VCaP (cell line): ENCODE measurements around the gene PANX1.

Source experiments
- H3K27ac ChIP-seq: fragments of 450-650 bp; 2 replicates; pipeline ENCODE4 v1.5.1; 2017
- CTCF ChIP-seq: fragments of 450-650 bp; conservative IDR thresholded peaks from 2 replicates; pipeline ENCODE4 v1.5.1; 2017; ENCODE audit warnings: mild to moderate bottlenecking, moderate library complexity

The PANX1 gene

GRCh38 chr11:94134651-94135512 is 6.2 kb downstream of the PANX1 start:
- no peak for TF ChIP-seq CTCF
- no peak overlapping the region for H3K27ac ChIP-seq

GRCh38 chr11:94139416-94139815 is 10.8 kb downstream of the PANX1 start:
- H3K27ac ChIP-seq: no peak overlapping the region
- TF ChIP-seq CTCF: no peak

GRCh38 chr11:94140154-94140655 is 11.6 kb downstream of the PANX1 start:
- no peak overlapping the region for H3K27ac ChIP-seq
- no peak for TF ChIP-seq CTCF

- no peak for TF ChIP-seq CTCF
- H3K27ac ChIP-seq: no peak overlapping the region
Observed at GRCh38 chr11:94141511-94142307, 13.1 kb downstream of the PANX1 start.

- no peak overlapping the region for H3K27ac ChIP-seq
- no peak for TF ChIP-seq CTCF
Observed at GRCh38 chr11:94142308-94143281, 14.0 kb downstream of the PANX1 start.

GRCh38 chr11:94144216-94144615 is 15.6 kb downstream of the PANX1 start:
- TF ChIP-seq CTCF: no peak
- no peak overlapping the region for H3K27ac ChIP-seq
